ENCODE data around the gene GVQW3.

GVQW3 gene

GRCh38 chr11:76376746-76377558 lies 4.2 kb upstream of the GVQW3 start:
- no peaks in the 10 kb centered on the region for H3K27me3 ChIP-seq (ENCODE audit: insufficient read depth, low read depth, severe bottlenecking)
- no peak overlapping the region for H3K4me3 ChIP-seq (ENCODE audit: low read depth, low read length)
- no peak for DNase-seq
- no peak overlapping the region for H3K27ac ChIP-seq
- no peaks in the 10 kb centered on the region for H3K36me3 ChIP-seq
- no peaks in the 10 kb centered on the region for H3K9me3 ChIP-seq (ENCODE audit: severe bottlenecking)
- TF ChIP-seq CTCF (IDR thresholded peaks at IDR 0.05; ENCODE audit: low read depth, low read length) = no peak

GRCh38 chr11:76379807-76380158 lies 1.3 kb upstream of the GVQW3 start:
- Histone ChIP-seq H3K27me3 (ENCODE audit: insufficient read depth, low read depth, severe bottlenecking) (no peaks in the 10 kb centered on the region), H3K27ac (no peak overlapping the region)
- DNase-seq = no peak

GRCh38 chr11:76380159-76380976 lies 755 bp upstream of the GVQW3 start:
- no peaks in the 10 kb centered on the region for H3K9me3 ChIP-seq (ENCODE audit: severe bottlenecking)
- peaks cover 7% of the 10 kb centered on the region for H3K36me3 ChIP-seq
- DNase-seq = no peak
- H3K27ac ChIP-seq = peak overlapping the region; percentile 87
- TF ChIP-seq CTCF (IDR thresholded peaks at IDR 0.05; ENCODE audit: low read depth, low read length) = no peak
- no peaks in the 10 kb centered on the region for H3K27me3 ChIP-seq (ENCODE audit: insufficient read depth, low read depth, severe bottlenecking)
- peak overlapping the region; percentile 65 for H3K4me3 ChIP-seq (ENCODE audit: low read depth, low read length)

More at GRCh38 chr11:76379807-76380158, 1.3 kb upstream of the GVQW3 start:
- H3K4me3 ChIP-seq (ENCODE audit: low read depth, low read length) = peak overlapping the region; percentile 65
- no peak for TF ChIP-seq CTCF (IDR thresholded peaks at IDR 0.05; ENCODE audit: low read depth, low read length)
- peaks cover 7% of the 10 kb centered on the region for H3K36me3 ChIP-seq
- H3K9me3 ChIP-seq (ENCODE audit: severe bottlenecking) = no peaks in the 10 kb centered on the region

- Histone ChIP-seq H3K9me3 (ENCODE audit: severe bottlenecking) (no peaks in the 10 kb centered on the region), H3K27ac (no peak overlapping the region), H3K4me3 (ENCODE audit: low read depth, low read length) (no peak overlapping the region), H3K27me3 (ENCODE audit: insufficient read depth, low read depth, severe bottlenecking) (no peaks in the 10 kb centered on the region), H3K36me3 (peaks cover 7% of the 10 kb centered on the region)
- TF ChIP-seq CTCF (IDR thresholded peaks at IDR 0.05; ENCODE audit: low read depth, low read length) = no peak
- no peak for DNase-seq
Observed at GRCh38 chr11:76382209-76382608, 1.1 kb downstream of the GVQW3 start.

GRCh38 chr11:76385903-76386302 lies 4.8 kb downstream of the GVQW3 start:
- DNase-seq = no peak
- no peak overlapping the region for H3K4me3 ChIP-seq (ENCODE audit: low read depth, low read length)
- no peaks in the 10 kb centered on the region for H3K9me3 ChIP-seq (ENCODE audit: severe bottlenecking)
- H3K27me3 ChIP-seq (ENCODE audit: insufficient read depth, low read depth, severe bottlenecking) = no peaks in the 10 kb centered on the region
- no peak for TF ChIP-seq CTCF (IDR thresholded peaks at IDR 0.05; ENCODE audit: low read depth, low read length)
- no peak overlapping the region for H3K27ac ChIP-seq
- H3K36me3 ChIP-seq = peaks cover 7% of the 10 kb centered on the region
